ENCODE results near the gene IFIT3. TPM values are rescaled to one million over a fixed set of nuclear protein-coding genes. Genes with fewer than 3 reads are reported as not detected.

IFIT3 gene
- total and polyA plus RNA-seq, 9 of the 15 experiments (the other 6 are each of a cell fraction or from before 2014, with no cell fraction given), result 0.23 to 2.2 (median 0.77) TPM

DNA sequence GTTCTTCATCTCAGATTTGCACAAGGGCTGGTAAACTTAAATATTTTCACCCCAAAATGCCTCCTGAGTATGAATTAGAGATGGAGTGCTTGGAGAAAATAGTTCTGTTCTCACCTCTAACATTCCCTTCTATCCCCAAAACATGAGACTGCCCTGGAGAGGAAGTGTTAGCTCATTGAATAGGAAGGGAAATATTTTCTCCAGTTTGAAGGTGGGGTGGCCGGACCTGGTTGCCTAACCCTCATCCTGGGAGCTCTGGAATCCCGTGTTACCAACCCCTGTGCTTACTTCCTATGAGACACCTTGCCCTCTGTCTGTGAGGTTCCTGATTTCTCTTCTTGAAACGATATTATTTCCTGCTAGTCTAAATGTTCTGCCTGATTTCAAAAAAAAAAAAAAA, 25.2 kb upstream of the IFIT3 start:
- Histone ChIP-seq H3K27me3 (ENCODE audit: control insufficient read depth in 2 of 2, insufficient read depth in 2 of 2, low read length in 2 of 2) (peaks cover 0 to 6% of the 10 kb centered on the region in 2 experiments; a peak in 2 of 5 replicates), H3K4me2 (ENCODE audit: insufficient read depth, low read length) (no peak overlapping the region), H3K4me1 (replicated peaks in 1 of 2; ENCODE audit: control insufficient read depth in 2 of 2, insufficient read depth in 2 of 2, low read length in 2 of 2) (no peaks in the 10 kb centered on the region), H3K79me2 (ENCODE audit: control insufficient read depth, insufficient read depth, low read length) (no peaks in the 10 kb centered on the region), H2AFZ (ENCODE audit: low read depth, low read length) (no peak overlapping the region), H3K9me1 (ENCODE audit: control insufficient read depth, insufficient read depth, low read length) (no peaks in the 10 kb centered on the region), H3K36me3 (ENCODE audit: control insufficient read depth, insufficient read depth, low read length) (no peaks in the 10 kb centered on the region), H3K9ac (ENCODE audit: insufficient read depth in 1 of 2, low read depth in 2 of 2, low read length in 2 of 2) (no peak overlapping the region), H4K20me1 (replicated peaks; ENCODE audit: control insufficient read depth, insufficient read depth, low read length) (no peaks in the 10 kb centered on the region), H3K9me3 (replicated peaks; ENCODE audit: control insufficient read depth, insufficient read depth, low read depth, low read length) (no peaks in the 10 kb centered on the region; the same call in 1 of the 2 replicates), H3K27ac (ENCODE audit: extremely low read depth, low read depth, low read length) (no peak overlapping the region), H3K4me3 (no peak overlapping the region)
- POLR2A ChIA-PET, result interaction anchor here (1.5 kb wide), 1 partner anchor 12 kb away, joined by 3 read pairs; no protein-coding TSS in a partner anchor
- in situ Hi-C loops (cut with MboI), result no loop called here
- no peak for DNase-seq (ENCODE audit: extremely low read depth in 1 of 4, low spot score in 3 of 4)
- FAIRE-seq, result no peak
- TF ChIP-seq BDP1 (IDR thresholded peaks at IDR 0.05; ENCODE audit: insufficient read depth, insufficient read length), result no peak
- TF ChIP-seq POLR2AphosphoS5 (IDR thresholded peaks at IDR 0.05; ENCODE audit: control insufficient read depth, insufficient read depth, low read depth, low read length), result no peak
- TF ChIP-seq POLR2H (tag; IDR thresholded peaks at IDR 0.05; ENCODE audit: low read depth), result no peak
- no TSS peak for BruUV-seq (replicated peaks)
- CTCF ChIA-PET (ENCODE audit: low intra/inter-chr PET ratio), result no interaction called here
- 17% methylated on average over 2 of the region's 3 CpGs for WGBS (ENCODE audit: insufficient coverage, low coverage, missing lambda C conversion rate)
- intact Hi-C loops (cut with micrococcal nuclease), result no loop called here
- ATAC-seq, result no peak

- TF ChIP-seq, protein P1, sequence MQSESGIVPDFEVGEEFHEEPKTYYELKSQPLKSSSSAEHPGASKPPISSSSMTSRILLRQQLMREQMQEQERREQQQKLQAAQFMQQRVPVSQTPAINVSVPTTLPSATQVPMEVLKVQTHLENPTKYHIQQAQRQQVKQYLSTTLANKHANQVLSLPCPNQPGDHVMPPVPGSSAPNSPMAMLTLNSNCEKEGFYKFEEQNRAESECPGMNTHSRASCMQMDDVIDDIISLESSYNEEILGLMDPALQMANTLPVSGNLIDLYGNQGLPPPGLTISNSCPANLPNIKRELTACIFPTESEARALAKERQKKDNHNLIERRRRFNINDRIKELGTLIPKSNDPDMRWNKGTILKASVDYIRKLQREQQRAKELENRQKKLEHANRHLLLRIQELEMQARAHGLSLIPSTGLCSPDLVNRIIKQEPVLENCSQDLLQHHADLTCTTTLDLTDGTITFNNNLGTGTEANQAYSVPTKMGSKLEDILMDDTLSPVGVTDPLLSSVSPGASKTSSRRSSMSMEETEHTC (IDR thresholded peaks at IDR 0.05), result no peak
- TF ChIP-seq ZNF79 (CRISPR knock-in tag; IDR thresholded peaks at IDR 0.05; ENCODE audit: low read depth) (no peak), SNIP1 (IDR thresholded peaks at IDR 0.05; ENCODE audit: low read depth) (no peak), ILK (tag; IDR thresholded peaks at IDR 0.05; ENCODE audit: borderline replicate concordance, low read depth) (no peak), MYC (IDR thresholded peaks at IDR 0.05; ENCODE audit: low read depth, low read length) (no peak), MYC (CRISPR knock-in tag; IDR thresholded peaks at IDR 0.05; ENCODE audit: borderline replicate concordance, low read depth) (no peak), PRMT5 (CRISPR knock-in tag; IDR thresholded peaks at IDR 0.05) (no peak), KAT2B (IDR thresholded peaks at IDR 0.05; ENCODE audit: low read depth, low read length) (no peak)
- BruUV-seq (replicated peaks), result no TSS peak
- no peak for ATAC-seq
- H2AFZ ChIP-seq (ENCODE audit: low read depth, low read length), result no peak overlapping the region
- no peak overlapping the region for H3K4me2 ChIP-seq (ENCODE audit: insufficient read depth, low read length)
- no peak overlapping the region for H3K27ac ChIP-seq (ENCODE audit: extremely low read depth, low read depth, low read length)
- no peak for FAIRE-seq
- H3K4me3 ChIP-seq, result no peak overlapping the region
- H3K27me3 ChIP-seq (ENCODE audit: control insufficient read depth in 2 of 2, insufficient read depth in 2 of 2, low read length in 2 of 2), result peaks cover 0 to 6% of the 10 kb centered on the region in 2 experiments; a peak in 2 of 5 replicates
- ChIA-PET POLR2A (no interaction called here), CTCF (ENCODE audit: low intra/inter-chr PET ratio) (no interaction called here)
- no peaks in the 10 kb centered on the region; the same call in 1 of the 2 replicates for H3K9me3 ChIP-seq (replicated peaks; ENCODE audit: control insufficient read depth, insufficient read depth, low read depth, low read length)
- H3K9me1 ChIP-seq (ENCODE audit: control insufficient read depth, insufficient read depth, low read length), result no peaks in the 10 kb centered on the region
- in situ Hi-C loops (cut with MboI) (no loop called here), intact Hi-C loops (cut with micrococcal nuclease) (no loop called here)
- H3K36me3 ChIP-seq (ENCODE audit: control insufficient read depth, insufficient read depth, low read length), result no peaks in the 10 kb centered on the region
- DNase-seq (ENCODE audit: extremely low read depth in 1 of 4, low spot score in 3 of 4), result no peak
- H3K79me2 ChIP-seq (ENCODE audit: control insufficient read depth, insufficient read depth, low read length), result no peaks in the 10 kb centered on the region
- no peak overlapping the region for H3K9ac ChIP-seq (ENCODE audit: insufficient read depth in 1 of 2, low read depth in 2 of 2, low read length in 2 of 2)
- no peaks in the 10 kb centered on the region for H3K4me1 ChIP-seq (replicated peaks in 1 of 2; ENCODE audit: control insufficient read depth in 2 of 2, insufficient read depth in 2 of 2, low read length in 2 of 2)
- 34% methylated on average over 2 of the region's 2 CpGs for WGBS (ENCODE audit: insufficient coverage, low coverage, missing lambda C conversion rate)
- H4K20me1 ChIP-seq (replicated peaks; ENCODE audit: control insufficient read depth, insufficient read depth, low read length), result no peaks in the 10 kb centered on the region
Measured at GRCh38 chr10:89303161-89303560, 24.6 kb upstream of the IFIT3 start.

All from K562 (cell line).